Neuronal stem cell (in vitro differentiated cells): Measurements from ENCODE around the gene NT5E.

ENCODE experiments used
- DNase-seq: peaks from one replicate; pipeline ENCODE4 v3.0.0-alpha.2; 2013; ENCODE audit warnings: low spot score
- H2AFZ ChIP-seq: one replicate; pipeline ENCODE4 v1.6.1; 2013; ENCODE audit warnings: mild to moderate bottlenecking, low read length, inconsistent platforms
- H2AK5ac ChIP-seq: 2 replicates; pipeline ENCODE4 v1.6.1; 2013; ENCODE audit warnings: low read depth, mild to moderate bottlenecking, inconsistent platforms, low read length, moderate library complexity, mixed read lengths
- H2BK120ac ChIP-seq: 2 replicates; pipeline ENCODE4 v1.6.1; 2013; ENCODE audit warnings: low read depth, mild to moderate bottlenecking, inconsistent platforms, low read length, moderate library complexity, mixed read lengths
- H2BK12ac ChIP-seq: one replicate; pipeline ENCODE4 v1.6.1; 2013; ENCODE audit warnings: low read length, inconsistent platforms
- H2BK15ac ChIP-seq: 2 replicates; pipeline ENCODE4 v1.6.1; 2013; ENCODE audit warnings: mild to moderate bottlenecking, low read length, inconsistent platforms, mixed read lengths
- H2BK5ac ChIP-seq: one replicate; pipeline ENCODE4 v1.6.1; 2013; ENCODE audit warnings: inconsistent platforms, mild to moderate bottlenecking, low read length, moderate library complexity
- H3K14ac ChIP-seq: one replicate; pipeline ENCODE4 v1.6.1; 2013; ENCODE audit warnings: low read length, inconsistent platforms
- H3K18ac ChIP-seq: 2 replicates; pipeline ENCODE4 v1.6.1; 2013; ENCODE audit warnings: low read length, inconsistent platforms
- H3K23ac ChIP-seq: 2 replicates; pipeline ENCODE4 v1.6.1; 2013; ENCODE audit warnings: low read depth, mild to moderate bottlenecking, mixed read lengths, low read length, inconsistent platforms; ENCODE audit not compliant: poor library complexity
- H3K27ac ChIP-seq: replicated peaks from 3 replicates; pipeline ENCODE4 v1.5.1; 2013; ENCODE audit warnings: low read length, inconsistent platforms
- H3K27me3 ChIP-seq, 3 experiments: 2 replicates each; pipeline ENCODE4 v1.6.1; 2013; ENCODE audit warnings: low read length in 3 of 3, mild to moderate bottlenecking in 2 of 3, inconsistent platforms in 1 of 3, low read depth in 1 of 3, mixed read lengths in 1 of 3, moderate library complexity in 1 of 3; ENCODE audit not compliant: control insufficient read depth in 3 of 3, insufficient read depth in 3 of 3
- H3K36me3 ChIP-seq, 2 donors: replicated peaks in 1 of 2; 2 replicates each; pipeline ENCODE4 v1.6.1; 2013; ENCODE audit warnings: low read length in 2 of 2; ENCODE audit not compliant: control insufficient read depth in 2 of 2, insufficient read depth in 2 of 2
- H3K4ac ChIP-seq: 2 replicates; pipeline ENCODE4 v1.6.1; 2013; ENCODE audit warnings: inconsistent platforms, mild to moderate bottlenecking, low read length, moderate library complexity
- H3K4me1 ChIP-seq, 2 donors: 1 replicate in 1 of 2; 2 replicates in 1 of 2; pipeline ENCODE4 v1.6.1; 2013; ENCODE audit warnings: low read length in 2 of 2, low read depth in 1 of 2; ENCODE audit not compliant: control insufficient read depth in 2 of 2, insufficient read depth in 1 of 2
- H3K4me2 ChIP-seq: one replicate; pipeline ENCODE4 v1.6.1; 2013; ENCODE audit warnings: mild to moderate bottlenecking, low read length, inconsistent platforms; ENCODE audit not compliant: insufficient read depth, poor library complexity, severe bottlenecking
- H3K4me3 ChIP-seq, 2 donors: 2 replicates each; pipeline ENCODE4 v1.5.1; 2013; ENCODE audit warnings: low read length in 2 of 2, mild to moderate bottlenecking in 2 of 2, inconsistent platforms in 1 of 2, moderate library complexity in 1 of 2
- H3K79me1 ChIP-seq: one replicate; pipeline ENCODE4 v1.6.1; 2013; ENCODE audit warnings: low read depth, mild to moderate bottlenecking, inconsistent platforms, low read length, moderate library complexity
- H3K9ac ChIP-seq: one replicate; pipeline ENCODE4 v1.6.1; 2013; ENCODE audit warnings: mild to moderate bottlenecking, low read depth, low read length, inconsistent platforms; ENCODE audit not compliant: poor library complexity
- H3K9me3 ChIP-seq, 2 donors: replicated peaks in 1 of 2; 2 replicates each; pipeline versions ENCODE3 to v1.6.1; 2013; ENCODE audit warnings: low read length in 2 of 2, mild to moderate bottlenecking in 2 of 2, inconsistent platforms in 1 of 2, low read depth in 1 of 2, mixed read lengths in 1 of 2, moderate library complexity in 1 of 2; ENCODE audit not compliant: control insufficient read depth in 2 of 2, insufficient read depth in 1 of 2
- H4K8ac ChIP-seq: one replicate; pipeline ENCODE4 v1.6.1; 2013; ENCODE audit warnings: low read depth, mild to moderate bottlenecking, inconsistent platforms, low read length, moderate library complexity
- H4K91ac ChIP-seq: one replicate; pipeline ENCODE4 v1.6.1; 2013; ENCODE audit warnings: low read length, low read depth, mild to moderate bottlenecking, inconsistent platforms; ENCODE audit not compliant: poor library complexity
- WGBS, 2 donors: extraction: QIAGEN DNeasy Blood & Tissue Kit; methylation state at CpG; one replicate each; pipeline ENCODE4 v1.1.7; 2013; ENCODE audit warnings: missing lambda C conversion rate in 2 of 2, mixed read lengths in 1 of 2; ENCODE audit not compliant: insufficient read length in 2 of 2, insufficient replicate concordance in 1 of 2; ENCODE audit errors: extremely low coverage in 2 of 2; 5-methylcytosine and 5-hydroxymethylcytosine counted together

The NT5E gene

GRCh38 chr6:85496009-85496579, 46.2 kb downstream of the NT5E start:
- no peaks in the 10 kb centered on the region for H3K27me3 ChIP-seq
- no peaks in the 10 kb centered on the region for H3K36me3 ChIP-seq
- H2AFZ ChIP-seq, result no peak overlapping the region
- H3K18ac ChIP-seq, result no peak overlapping the region
- H3K4ac ChIP-seq, result no peak overlapping the region
- peaks cover 6 to 8% of the 10 kb centered on the region in 2 donors for H3K9me3 ChIP-seq
- no peak overlapping the region for H2BK15ac ChIP-seq
- H3K79me1 ChIP-seq, result no peaks in the 10 kb centered on the region
- H2AK5ac ChIP-seq, result no peak overlapping the region
- WGBS, 2 donors, result no CpG with 5 or more reads among the region's 8 CpGs
- no peak overlapping the region for H3K14ac ChIP-seq
- DNase-seq, result no peak
- no peak overlapping the region for H2BK12ac ChIP-seq
- no peak overlapping the region for H3K23ac ChIP-seq
- H4K8ac ChIP-seq, result no peak overlapping the region
- H3K27ac ChIP-seq, result no peak overlapping the region
- H4K91ac ChIP-seq, result no peak overlapping the region
- H3K9ac ChIP-seq, result no peak overlapping the region
- H3K4me2 ChIP-seq, result no peak overlapping the region
- H3K4me1 ChIP-seq, result no peaks in the 10 kb centered on the region
- H3K4me3 ChIP-seq, result no peak overlapping the region
- H2BK120ac ChIP-seq, result no peak overlapping the region
- no peak overlapping the region for H2BK5ac ChIP-seq

GRCh38 chr6:85496856-85497255, 47.0 kb downstream of the NT5E start:
- Histone ChIP-seq H2AK5ac (no peak overlapping the region), H3K36me3 (no peaks in the 10 kb centered on the region), H3K9me3 (peaks cover 6 to 8% of the 10 kb centered on the region in 2 donors), H3K79me1 (no peaks in the 10 kb centered on the region), H2BK12ac (no peak overlapping the region), H3K4me1 (no peaks in the 10 kb centered on the region), H3K9ac (no peak overlapping the region), H4K91ac (no peak overlapping the region), H3K27me3 (no peaks in the 10 kb centered on the region), H4K8ac (no peak overlapping the region), H3K4me2 (no peak overlapping the region), H3K14ac (no peak overlapping the region), H3K4me3 (no peak overlapping the region), H2BK120ac (no peak overlapping the region), H3K23ac (no peak overlapping the region), H2AFZ (no peak overlapping the region), H3K4ac (no peak overlapping the region), H2BK15ac (no peak overlapping the region), H2BK5ac (no peak overlapping the region), H3K18ac (no peak overlapping the region), H3K27ac (no peak overlapping the region)
- no peak for DNase-seq
- WGBS, 2 donors, result no CpG with 5 or more reads among the region's 5 CpGs

- Histone ChIP-seq H2BK12ac (no peak overlapping the region), H4K91ac (no peak overlapping the region), H3K4ac (no peak overlapping the region), H3K9me3 (peaks cover 6 to 8% of the 10 kb centered on the region in 2 donors), H3K36me3 (peaks cover 0 to 4% of the 10 kb centered on the region in 2 donors), H3K18ac (no peak overlapping the region), H2AFZ (no peak overlapping the region), H2AK5ac (no peak overlapping the region), H2BK15ac (no peak overlapping the region), H3K23ac (no peak overlapping the region), H3K27me3 (no peaks in the 10 kb centered on the region), H4K8ac (no peak overlapping the region), H2BK120ac (no peak overlapping the region), H3K27ac (no peak overlapping the region), H3K9ac (no peak overlapping the region), H3K4me2 (no peak overlapping the region), H2BK5ac (no peak overlapping the region), H3K79me1 (no peaks in the 10 kb centered on the region), H3K4me3 (no peak overlapping the region), H3K4me1 (no peaks in the 10 kb centered on the region), H3K14ac (no peak overlapping the region)
- WGBS, 2 donors, result no CpG with 5 or more reads among the region's 2 CpGs
- DNase-seq, result no peak
Measured at GRCh38 chr6:85498596-85499258, 48.8 kb downstream of the NT5E start.

GRCh38 chr6:85506441-85507093, 56.7 kb downstream of the NT5E start:
- H3K9me3 ChIP-seq, result no peaks in the 10 kb centered on the region
- H2AK5ac ChIP-seq, result no peak overlapping the region
- H3K4me3 ChIP-seq, result no peak overlapping the region
- H3K79me1 ChIP-seq, result no peaks in the 10 kb centered on the region
- H3K14ac ChIP-seq, result no peak overlapping the region
- H2BK12ac ChIP-seq, result no peak overlapping the region
- H2AFZ ChIP-seq, result no peak overlapping the region
- H3K4me2 ChIP-seq, result no peak overlapping the region
- H2BK15ac ChIP-seq, result no peak overlapping the region
- H3K36me3 ChIP-seq, result peaks cover 3 to 50% of the 10 kb centered on the region in 2 donors
- H3K27me3 ChIP-seq, result no peaks in the 10 kb centered on the region
- H2BK5ac ChIP-seq, result no peak overlapping the region
- no peaks in the 10 kb centered on the region for H3K4me1 ChIP-seq
- no CpG with 5 or more reads among the region's 8 CpGs for WGBS, 2 donors
- H4K91ac ChIP-seq, result no peak overlapping the region
- H3K23ac ChIP-seq, result no peak overlapping the region
- H3K27ac ChIP-seq, result no peak overlapping the region
- H3K18ac ChIP-seq, result no peak overlapping the region
- H2BK120ac ChIP-seq, result no peak overlapping the region
- H3K9ac ChIP-seq, result no peak overlapping the region
- DNase-seq, result no peak
- no peak overlapping the region for H3K4ac ChIP-seq
- no peak overlapping the region for H4K8ac ChIP-seq
